ENCODE results near the gene KRTAP19-8.

The KRTAP19-8 gene

DNA sequence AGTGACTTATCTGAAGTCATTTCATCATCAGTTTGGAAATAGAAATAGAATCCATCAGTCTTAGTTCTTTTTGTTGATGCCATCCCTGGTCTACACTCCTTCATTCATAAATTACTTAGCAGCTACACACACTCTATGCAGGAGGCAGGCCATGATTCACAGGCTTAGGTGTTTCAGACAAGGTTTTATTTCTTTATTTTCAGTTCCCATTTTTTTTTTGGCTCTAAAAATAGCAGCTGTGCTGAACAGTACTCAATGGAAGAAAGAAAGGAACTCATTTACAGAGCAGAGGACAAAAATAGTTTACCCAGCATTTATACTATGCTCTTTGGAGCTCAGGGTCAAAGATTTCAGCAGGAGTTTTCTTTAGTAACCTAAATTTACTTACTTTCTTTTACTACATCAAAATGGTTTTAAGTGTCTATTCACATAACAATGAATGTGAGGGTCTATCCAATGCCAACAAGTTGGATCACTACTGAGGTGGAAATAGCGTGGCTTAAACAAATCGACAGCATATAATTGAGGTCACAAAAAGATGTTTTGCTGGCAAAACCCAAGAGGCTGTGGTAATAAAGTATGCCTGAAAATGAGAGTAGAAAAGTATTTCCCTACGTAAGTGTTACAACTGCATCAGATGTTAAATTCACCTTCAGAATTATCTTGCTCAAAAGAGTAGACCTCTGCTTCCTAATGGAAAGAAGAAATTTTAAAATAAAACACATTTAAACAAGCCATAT, 7.7 kb downstream of the KRTAP19-8 start:
- no peaks in the 10 kb centered on the region for H3K79me2 ChIP-seq (ENCODE audit: low read length)
- no peaks in the 10 kb centered on the region for H4K20me1 ChIP-seq (ENCODE audit: insufficient read depth, low read length)
- peak overlapping the region; percentile 87 for H3K27ac ChIP-seq (ENCODE audit: low read length)
- H2AFZ ChIP-seq (ENCODE audit: low read depth, low read length) = peak overlapping the region; percentile 26; the same call in 1 of the 2 replicates
- TF ChIP-seq CTCF (IDR thresholded peaks at IDR 0.05; ENCODE audit: low read depth, low read length) = no peak
- no peak for TF ChIP-seq EZH2phosphoT487 (IDR thresholded peaks at IDR 0.05; ENCODE audit: low read depth)
- peak overlapping the region; percentile 36; the same call in 1 of the 2 replicates for H3K9ac ChIP-seq (ENCODE audit: low read length)
- H3K36me3 ChIP-seq (replicated peaks; ENCODE audit: low read depth, low read length) = no peaks in the 10 kb centered on the region
- H3K4me3 ChIP-seq (ENCODE audit: low read length) = peak overlapping the region; percentile 16; the same call in 1 of the 2 replicates
- no peaks in the 10 kb centered on the region for H3K9me3 ChIP-seq (ENCODE audit: insufficient read depth, low read length)
- H3K27me3 ChIP-seq (ENCODE audit: low read depth, low read length) = no peaks in the 10 kb centered on the region
- H3K4me1 ChIP-seq (ENCODE audit: low read length) = peaks cover 25% of the 10 kb centered on the region
- H3K4me2 ChIP-seq (ENCODE audit: low read length) = peak overlapping the region; percentile 61

DNA sequence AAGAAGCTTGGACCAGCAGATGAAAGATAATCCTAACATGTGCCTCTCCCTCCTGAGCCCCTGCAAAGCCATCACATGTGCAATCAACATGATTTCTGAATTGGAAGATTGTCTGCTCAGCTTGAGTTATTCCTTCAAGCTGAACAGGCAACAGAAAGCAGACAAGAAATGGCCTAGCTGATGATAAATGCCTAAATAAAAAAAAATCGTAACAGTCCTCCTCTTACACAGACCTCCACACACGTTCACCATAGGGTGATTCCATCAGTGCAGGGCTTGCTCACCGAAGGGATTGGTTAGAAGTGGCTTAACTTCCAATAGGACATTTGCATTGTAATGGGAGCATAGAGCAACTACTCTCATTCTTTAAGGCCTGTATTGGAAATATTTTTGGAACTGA, 14.6 kb downstream of the KRTAP19-8 start:
- Histone ChIP-seq H3K27me3 (ENCODE audit: low read depth, low read length) (no peaks in the 10 kb centered on the region), H3K27ac (ENCODE audit: low read length) (no peak overlapping the region), H4K20me1 (ENCODE audit: insufficient read depth, low read length) (no peaks in the 10 kb centered on the region), H3K9me3 (ENCODE audit: insufficient read depth, low read length) (no peaks in the 10 kb centered on the region), H3K4me2 (ENCODE audit: low read length) (no peak overlapping the region), H3K4me1 (ENCODE audit: low read length) (peaks cover 8% of the 10 kb centered on the region), H2AFZ (ENCODE audit: low read depth, low read length) (no peak overlapping the region), H3K9ac (ENCODE audit: low read length) (no peak overlapping the region), H3K4me3 (ENCODE audit: low read length) (no peak overlapping the region), H3K36me3 (replicated peaks; ENCODE audit: low read depth, low read length) (no peaks in the 10 kb centered on the region), H3K79me2 (ENCODE audit: low read length) (no peaks in the 10 kb centered on the region)
- TF ChIP-seq CTCF (IDR thresholded peaks at IDR 0.05; ENCODE audit: low read depth, low read length) (no peak), EZH2phosphoT487 (IDR thresholded peaks at IDR 0.05; ENCODE audit: low read depth) (no peak)

GRCh38 chr21:31022306-31022705, 16.0 kb downstream of the KRTAP19-8 start:
- H3K4me3 ChIP-seq (ENCODE audit: low read length) = no peak overlapping the region

More at GRCh38 chr21:31022306-31022705, 16.0 kb downstream of the KRTAP19-8 start:
- Histone ChIP-seq H3K27ac (ENCODE audit: low read length) (no peak overlapping the region), H3K9me3 (ENCODE audit: insufficient read depth, low read length) (no peaks in the 10 kb centered on the region), H4K20me1 (ENCODE audit: insufficient read depth, low read length) (no peaks in the 10 kb centered on the region), H3K36me3 (replicated peaks; ENCODE audit: low read depth, low read length) (no peaks in the 10 kb centered on the region), H3K79me2 (ENCODE audit: low read length) (no peaks in the 10 kb centered on the region), H3K9ac (ENCODE audit: low read length) (no peak overlapping the region), H3K4me2 (ENCODE audit: low read length) (no peak overlapping the region), H3K4me1 (ENCODE audit: low read length) (no peaks in the 10 kb centered on the region), H2AFZ (ENCODE audit: low read depth, low read length) (no peak overlapping the region), H3K27me3 (ENCODE audit: low read depth, low read length) (no peaks in the 10 kb centered on the region)
- no peak for TF ChIP-seq EZH2phosphoT487 (IDR thresholded peaks at IDR 0.05; ENCODE audit: low read depth)
- no peak for TF ChIP-seq CTCF (IDR thresholded peaks at IDR 0.05; ENCODE audit: low read depth, low read length)
